8988T (cell line): ENCODE measurements around the gene CMC2.

Experiments used
- DNase-seq: peaks from one replicate; pipeline ENCODE4 v3.0.0; 2011

CMC2 gene

DNA sequence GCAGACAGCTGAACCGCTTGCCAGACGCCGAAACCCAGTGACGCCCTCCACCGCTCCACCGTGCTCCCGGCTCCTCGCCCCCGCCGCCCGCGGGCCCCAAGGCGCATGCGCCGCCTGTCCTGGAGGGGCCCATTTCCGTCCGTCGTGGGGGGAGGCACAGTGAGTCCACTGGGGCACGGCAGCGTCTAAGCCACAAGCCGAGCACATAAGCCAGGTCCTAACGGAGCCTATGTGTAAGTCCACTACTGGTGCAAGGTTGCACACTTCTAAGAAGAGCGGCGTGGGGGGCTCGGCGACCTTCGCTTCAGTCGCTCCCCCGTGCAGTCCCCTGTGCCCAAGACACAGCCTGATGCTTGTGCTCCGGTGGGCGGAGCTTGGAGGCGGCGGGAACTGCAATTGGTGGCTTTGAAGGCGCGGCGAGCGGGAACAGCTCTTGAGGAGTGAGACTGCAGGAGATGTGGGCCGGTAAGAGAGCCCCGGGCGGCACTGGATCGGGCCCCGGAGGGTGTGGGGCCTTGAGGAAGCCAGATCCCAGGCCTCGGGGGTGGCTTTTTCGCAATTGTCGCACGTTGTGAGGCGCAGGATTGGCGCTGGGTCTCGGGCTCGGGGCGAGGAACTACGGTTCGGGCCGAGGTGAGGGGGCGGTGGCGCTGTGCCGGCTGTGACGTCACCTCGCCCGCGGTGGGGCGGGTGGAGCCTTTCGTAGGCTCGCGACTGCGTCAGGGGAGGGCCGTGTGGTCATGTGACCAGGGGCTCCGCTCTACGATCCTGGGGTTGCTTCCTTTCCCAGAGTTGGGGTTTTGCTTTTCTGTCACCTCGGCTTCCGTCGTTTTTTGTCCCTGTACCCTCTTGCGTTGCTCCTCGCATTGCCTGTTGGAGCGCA is at the start of gene CMC2, which contains the start of gene CENPN:
Gene CMC2, minus strand, starts transcription at position 73 of the 883 bp plus-strand sequence. CDS start 9,491 bp downstream, outside the sequence.
Gene CENPN, plus strand, starts transcription at position 402 of the 883 bp plus-strand sequence. CDS start 4,726 bp downstream, outside the sequence.
- DNase-seq = peak; percentile 84

GRCh38 chr16:81053761-81054160 is 47.1 kb upstream of the CMC2 start:
- DNase-seq = no peak

GRCh38 chr16:81042821-81043220 is 36.1 kb upstream of the CMC2 start:
- DNase-seq = no peak

- no peak for DNase-seq
These were observed 35.0 kb upstream of the CMC2 start for GRCh38 chr16:81041696-81042095.

GRCh38 chr16:81040842-81041241 is 34.2 kb upstream of the CMC2 start:
- DNase-seq = no peak

DNA sequence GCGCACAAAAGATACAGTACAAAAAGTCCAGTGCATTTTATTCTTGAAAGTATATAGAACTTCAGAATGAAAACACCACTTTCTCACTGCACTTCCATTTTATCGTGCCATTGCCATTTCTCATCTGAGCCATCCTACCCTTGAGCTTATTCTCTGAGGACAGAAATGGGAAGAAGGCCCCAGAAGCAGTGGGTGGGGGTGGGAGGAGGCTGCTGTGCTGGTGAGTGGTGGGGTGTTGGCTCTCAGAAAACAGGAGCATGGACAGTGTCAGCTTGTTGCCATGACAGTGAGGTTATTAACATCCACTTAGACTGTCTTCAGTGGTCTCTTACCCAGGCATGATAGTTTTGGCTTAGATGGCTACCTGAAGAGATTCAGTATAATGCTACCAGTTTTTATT is 33.4 kb upstream of the CMC2 start:
- no peak for DNase-seq

- peak; percentile 24 for DNase-seq
These were observed 30.2 kb upstream of the CMC2 start for GRCh38 chr16:81036751-81037350.

GRCh38 chr16:81035975-81036750 is 29.5 kb upstream of the CMC2 start:
- DNase-seq = peak; percentile 68

- DNase-seq = peak; percentile 98
These were observed 28.8 kb upstream of the CMC2 start, which contains the start of gene ATMIN for GRCh38 chr16:81035398-81035974. ATMIN (plus strand) TSS chr16:81035842; CDS start chr16:81035871, 29 bp downstream.

- no peak for DNase-seq
These were observed 23.4 kb upstream of the CMC2 start for GRCh38 chr16:81029930-81030604.

DNA sequence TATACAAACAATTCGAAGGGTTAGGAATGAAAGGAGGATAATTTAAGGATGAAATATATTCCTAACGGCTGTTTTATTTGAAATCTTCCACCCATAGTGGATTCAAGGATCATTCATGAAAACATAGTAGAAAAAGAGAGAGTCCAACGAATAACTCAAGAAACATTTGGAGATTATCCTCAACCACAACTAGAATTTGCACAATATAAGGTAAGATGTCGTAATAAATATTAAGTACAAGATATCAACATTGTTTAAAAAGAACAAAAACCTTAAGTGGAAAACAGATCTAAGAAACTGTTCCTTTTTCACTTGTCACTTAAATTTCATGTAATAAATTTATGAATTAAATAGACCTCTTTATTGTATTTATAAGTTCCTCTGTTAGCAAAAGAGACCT is 19.7 kb upstream of the CMC2 start:
- no peak for DNase-seq

DNA sequence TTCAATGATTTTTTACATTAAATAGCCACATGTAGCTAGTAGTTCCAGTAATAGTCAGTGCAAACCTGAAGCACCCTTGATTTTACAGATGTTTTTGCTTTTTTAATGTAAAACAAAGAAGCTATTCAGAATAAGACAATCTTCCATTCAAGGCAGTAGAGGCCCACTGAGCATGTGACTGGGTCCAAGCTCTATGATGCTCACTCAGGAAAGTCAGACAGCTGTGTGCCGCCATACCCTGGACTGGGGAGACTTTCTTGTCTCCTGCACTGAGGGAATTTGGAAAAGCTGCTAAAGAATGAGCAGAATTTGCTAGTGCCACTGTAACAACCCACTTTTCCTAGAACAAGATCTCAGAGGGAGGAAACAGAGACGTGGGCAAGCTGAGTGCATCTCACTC is 11.8 kb upstream of the CMC2 start:
- DNase-seq = no peak

DNA sequence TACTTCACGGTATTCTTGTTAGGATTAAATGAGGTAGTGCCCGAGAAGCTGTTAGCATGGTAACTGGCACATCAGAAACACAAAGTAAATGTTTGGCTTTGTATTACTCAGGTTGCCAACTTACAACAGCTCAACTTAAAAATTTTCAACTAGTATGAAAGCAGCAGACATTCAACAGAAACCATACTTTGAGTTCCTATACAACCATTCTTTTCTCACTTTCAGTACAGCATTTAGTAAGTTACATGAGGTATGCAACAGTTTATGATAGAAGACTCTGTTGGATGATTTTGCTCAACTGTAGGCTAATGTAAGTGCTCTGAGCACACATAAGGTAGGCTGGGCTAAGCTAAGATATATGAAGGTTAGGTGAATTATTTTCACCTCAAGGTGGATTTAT is 8.0 kb upstream of the CMC2 start:
- no peak for DNase-seq

DNA sequence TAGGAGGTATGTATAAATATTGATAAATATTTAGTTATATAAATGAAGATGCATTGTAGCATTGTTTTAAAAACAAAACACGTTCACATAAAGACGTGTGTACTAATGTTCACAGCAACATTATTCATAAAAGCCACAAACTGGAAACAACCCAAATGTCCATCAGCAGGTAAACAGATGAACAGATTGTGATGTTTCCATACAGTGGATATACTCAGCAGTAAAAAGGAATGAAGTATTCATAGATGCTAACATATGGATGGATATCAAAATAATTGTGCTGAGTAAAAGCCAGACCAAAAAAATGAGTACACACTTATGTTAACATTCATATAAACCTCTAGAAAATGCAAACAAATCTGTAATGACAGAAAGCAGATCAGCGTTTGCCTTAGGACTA is 6.3 kb upstream of the CMC2 start:
- no peak for DNase-seq

DNA sequence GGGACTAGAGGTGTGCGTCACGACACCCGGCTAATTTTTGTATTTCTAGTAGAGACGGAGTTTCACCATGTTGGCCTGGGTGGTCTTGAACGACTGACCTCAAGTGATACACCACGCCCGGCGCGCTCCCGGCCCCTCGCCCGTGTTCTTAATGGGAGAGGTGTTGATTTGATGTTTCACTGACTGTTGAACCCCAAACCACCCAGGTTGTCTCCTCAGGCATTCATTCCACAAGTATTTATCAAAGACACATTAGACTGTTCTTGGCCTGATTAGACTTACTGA is 1.8 kb upstream of the CMC2 start:
- DNase-seq = no peak

DNA sequence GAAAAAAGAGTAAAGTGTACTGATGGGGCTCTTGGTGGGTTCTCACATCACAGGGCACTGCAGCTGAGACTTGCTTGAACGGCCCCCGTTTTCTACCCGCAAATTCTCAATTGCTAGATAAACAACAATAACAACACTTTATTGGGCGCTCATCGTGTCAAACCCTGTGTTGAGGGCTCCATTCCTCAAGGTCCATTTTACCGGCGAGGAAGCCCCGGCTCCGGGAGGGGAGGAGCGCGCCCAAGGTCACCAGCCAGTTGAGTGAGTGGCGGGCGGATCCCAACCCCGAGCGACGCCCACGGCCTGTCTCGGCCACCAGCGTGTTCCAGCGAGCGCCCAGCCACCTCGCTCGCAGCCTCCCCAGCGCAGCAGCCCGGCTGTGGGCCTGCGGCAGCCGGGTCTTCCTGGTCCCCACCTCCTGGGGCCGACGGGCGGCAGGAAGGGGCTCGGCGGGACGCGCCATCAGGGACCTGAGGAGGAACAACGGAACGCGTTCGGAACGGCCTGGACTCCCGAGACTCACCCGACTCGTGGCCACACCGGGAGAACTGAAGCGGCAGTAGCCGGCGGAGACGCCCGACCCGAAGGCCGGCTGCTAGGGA is 373 bp downstream of the CMC2 start:
- peak; percentile 35 for DNase-seq

DNA sequence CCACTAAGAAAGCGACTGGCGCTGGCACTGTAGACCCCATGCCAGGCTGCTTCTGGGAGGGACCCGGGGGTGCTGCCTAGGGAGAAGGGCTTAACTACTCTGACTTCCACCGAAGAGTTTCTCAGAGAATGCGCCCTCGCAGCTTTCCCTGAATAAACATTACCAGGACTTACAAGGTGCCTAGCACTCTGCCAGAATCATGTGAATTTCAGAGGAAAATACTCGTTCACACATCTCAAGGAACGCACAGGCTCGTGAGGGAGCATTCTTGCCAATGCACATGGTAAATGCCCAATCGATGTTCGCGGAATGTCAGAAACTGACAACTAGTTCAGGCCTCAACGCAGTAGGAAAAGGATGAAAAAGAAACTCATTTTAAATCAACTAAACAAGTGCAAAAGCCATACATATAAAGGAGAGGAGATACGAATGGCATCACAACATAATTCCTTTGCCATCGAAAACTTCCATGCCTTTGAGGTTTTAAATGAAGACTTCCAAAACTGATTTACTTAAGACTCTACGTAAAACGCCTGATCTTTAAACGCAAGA is 999 bp downstream of the CMC2 start:
- no peak for DNase-seq

DNA sequence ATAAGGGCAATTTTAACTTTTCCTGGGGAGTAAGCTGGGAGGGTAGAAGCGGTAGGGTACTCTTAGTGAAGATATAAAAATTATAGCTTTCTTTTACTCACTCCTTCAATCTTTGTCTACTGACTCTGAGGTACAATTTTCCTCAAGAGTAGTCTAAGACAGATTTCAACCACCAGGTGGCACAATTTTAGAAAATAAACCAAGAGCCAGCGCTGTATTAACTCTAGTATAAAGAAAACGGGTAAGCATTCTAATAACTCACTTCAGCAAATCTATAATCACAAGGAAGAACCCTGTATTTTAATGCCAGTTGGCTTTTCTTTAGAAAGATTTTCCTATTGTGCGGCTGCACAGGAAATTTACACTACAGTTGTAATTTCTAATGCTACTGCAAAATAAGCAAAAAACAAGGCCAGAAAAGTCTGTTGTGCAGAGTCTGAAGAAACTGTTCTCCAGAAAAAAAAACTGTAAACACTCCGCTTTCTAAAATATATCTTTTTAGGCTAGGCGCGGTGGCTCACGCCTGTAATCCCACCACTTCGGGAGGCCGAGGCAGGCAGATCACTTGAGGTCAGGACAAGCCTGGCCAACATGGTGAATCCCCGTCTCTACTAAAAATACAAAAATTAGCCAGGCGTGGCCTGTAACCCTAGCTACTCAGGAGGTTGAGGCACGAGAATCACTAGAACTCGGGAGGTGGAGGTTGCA is 1.9 kb downstream of the CMC2 start:
- no peak for DNase-seq

DNA sequence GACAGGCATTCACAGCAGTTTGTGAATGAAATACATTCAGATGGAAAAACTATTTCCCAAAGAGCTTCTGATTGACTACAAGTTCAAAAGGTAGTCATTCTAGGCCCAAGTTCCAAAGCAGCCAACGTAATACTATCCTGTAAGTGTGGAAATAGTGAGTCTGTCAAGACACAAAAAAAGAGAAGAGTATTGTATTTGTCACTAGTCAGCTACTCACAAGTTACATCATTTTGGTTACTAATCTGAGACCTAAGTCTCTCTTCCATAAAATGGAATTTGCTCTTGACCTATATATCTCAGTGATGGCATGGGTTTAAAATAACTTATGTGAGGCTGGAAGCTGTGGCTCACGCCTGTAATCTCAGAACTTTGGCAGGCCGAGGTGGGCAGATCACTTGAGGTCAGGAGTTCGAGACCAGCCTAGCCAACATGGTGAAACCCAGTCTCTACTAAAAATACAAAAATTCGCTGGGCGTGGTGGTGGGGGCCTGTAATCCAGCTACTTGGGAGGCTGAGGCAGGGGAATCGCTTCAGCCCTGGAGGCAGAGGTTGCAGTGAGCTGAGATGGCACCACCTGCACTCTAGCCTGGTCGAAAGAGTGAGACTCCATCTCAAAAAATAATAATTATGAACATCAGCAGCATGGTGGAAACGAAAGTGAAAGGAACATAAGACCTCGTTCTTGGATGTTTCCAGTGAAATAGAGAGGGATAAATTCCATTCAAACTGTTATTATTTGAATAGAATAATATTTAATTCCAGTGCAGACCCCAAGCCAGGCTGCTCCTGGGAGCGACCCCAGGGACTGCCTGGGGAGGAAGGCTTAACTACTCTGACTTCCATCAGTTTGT is 2.9 kb downstream of the CMC2 start:
- DNase-seq = no peak

GRCh38 chr16:81003064-81003463 is 3.6 kb downstream of the CMC2 start:
- DNase-seq = no peak
